DOHH2 (cell line): ENCODE measurements around the gene NFATC3.

Source experiments
- H3F3A ChIP-seq: fragments of 200-600 bp; sonication (generic), shearing (Covaris generic); 2 replicates; pipeline ENCODE4 v1.6.0; 2016; ENCODE audit warnings: antibody characterized with exemption, mild to moderate bottlenecking; ENCODE audit not compliant: control insufficient read depth, insufficient read depth
- H3K27ac ChIP-seq: fragments of 200-600 bp; sonication (generic); 2 replicates; pipeline ENCODE4 v1.5.1; 2014; ENCODE audit warnings: low read depth, mild to moderate bottlenecking, low read length, moderate library complexity
- H3K27me3 ChIP-seq: fragments of 200-600 bp; sonication (generic); 2 replicates; pipeline ENCODE4 v1.6.1; 2014; ENCODE audit warnings: mild to moderate bottlenecking, low read length, mixed read lengths; ENCODE audit not compliant: control insufficient read depth
- H3K36me3 ChIP-seq: fragments of 200-600 bp; sonication (generic); 2 replicates; pipeline ENCODE4 v1.6.1; 2014; ENCODE audit warnings: mild to moderate bottlenecking, low read length, moderate library complexity, mixed read lengths; ENCODE audit not compliant: control insufficient read depth
- H3K4me1 ChIP-seq: fragments of 200-600 bp; sonication (generic); 2 replicates; pipeline ENCODE4 v1.6.1; 2014; ENCODE audit warnings: mild to moderate bottlenecking, low read length, mixed read lengths; ENCODE audit not compliant: control insufficient read depth
- H3K4me2 ChIP-seq: fragments of 200-600 bp; sonication (generic); 2 replicates; pipeline ENCODE4 v1.6.0; 2014; ENCODE audit warnings: mild to moderate bottlenecking, low read length, moderate library complexity
- H3K4me3 ChIP-seq: fragments of 200-600 bp; sonication (generic); 2 replicates; pipeline ENCODE4 v1.5.1; 2014; ENCODE audit warnings: mild to moderate bottlenecking, low read length, mixed read lengths
- H3K79me2 ChIP-seq: fragments of 200-600 bp; sonication (generic); 2 replicates; pipeline ENCODE4 v1.6.1; 2014; ENCODE audit warnings: mild to moderate bottlenecking, low read length, mixed read lengths; ENCODE audit not compliant: control insufficient read depth
- H3K9me2 ChIP-seq: fragments of 200-600 bp; sonication (generic); replicated peaks from 2 replicates; pipeline ENCODE4 v1.6.1; 2014; ENCODE audit warnings: mild to moderate bottlenecking, low read length, mixed read lengths; ENCODE audit not compliant: control insufficient read depth
- H3K9me3 ChIP-seq: fragments of 200-600 bp; sonication (generic); 2 replicates; pipeline ENCODE4 v1.6.1; 2014; ENCODE audit warnings: antibody characterized with exemption, low read length, mixed read lengths; ENCODE audit not compliant: control insufficient read depth, insufficient read depth
- H4K20me1 ChIP-seq: fragments of 200-600 bp; sonication (generic); 2 replicates; pipeline ENCODE4 v1.6.0; 2014; ENCODE audit warnings: low read depth, mild to moderate bottlenecking, antibody characterized with exemption, low read length, moderate library complexity; ENCODE audit not compliant: control insufficient read depth, insufficient read depth
- CTCF ChIP-seq: fragments of 200-600 bp; sonication (generic); IDR thresholded peaks from one replicate; pipeline ENCODE4 v1.5.1; 2014; ENCODE audit warnings: antibody characterized with exemption, mild to moderate bottlenecking, low read depth, low read length; ENCODE audit not compliant: poor library complexity, severe bottlenecking
- EZH2phosphoT487 ChIP-seq: fragments of 200-600 bp; sonication (generic); IDR thresholded peaks from 2 replicates; pipeline ENCODE4 v1.6.1; 2017; ENCODE audit warnings: borderline replicate concordance, mild to moderate bottlenecking, antibody characterized with exemption, low read length, moderate library complexity, mixed read lengths

NFATC3 gene

DNA sequence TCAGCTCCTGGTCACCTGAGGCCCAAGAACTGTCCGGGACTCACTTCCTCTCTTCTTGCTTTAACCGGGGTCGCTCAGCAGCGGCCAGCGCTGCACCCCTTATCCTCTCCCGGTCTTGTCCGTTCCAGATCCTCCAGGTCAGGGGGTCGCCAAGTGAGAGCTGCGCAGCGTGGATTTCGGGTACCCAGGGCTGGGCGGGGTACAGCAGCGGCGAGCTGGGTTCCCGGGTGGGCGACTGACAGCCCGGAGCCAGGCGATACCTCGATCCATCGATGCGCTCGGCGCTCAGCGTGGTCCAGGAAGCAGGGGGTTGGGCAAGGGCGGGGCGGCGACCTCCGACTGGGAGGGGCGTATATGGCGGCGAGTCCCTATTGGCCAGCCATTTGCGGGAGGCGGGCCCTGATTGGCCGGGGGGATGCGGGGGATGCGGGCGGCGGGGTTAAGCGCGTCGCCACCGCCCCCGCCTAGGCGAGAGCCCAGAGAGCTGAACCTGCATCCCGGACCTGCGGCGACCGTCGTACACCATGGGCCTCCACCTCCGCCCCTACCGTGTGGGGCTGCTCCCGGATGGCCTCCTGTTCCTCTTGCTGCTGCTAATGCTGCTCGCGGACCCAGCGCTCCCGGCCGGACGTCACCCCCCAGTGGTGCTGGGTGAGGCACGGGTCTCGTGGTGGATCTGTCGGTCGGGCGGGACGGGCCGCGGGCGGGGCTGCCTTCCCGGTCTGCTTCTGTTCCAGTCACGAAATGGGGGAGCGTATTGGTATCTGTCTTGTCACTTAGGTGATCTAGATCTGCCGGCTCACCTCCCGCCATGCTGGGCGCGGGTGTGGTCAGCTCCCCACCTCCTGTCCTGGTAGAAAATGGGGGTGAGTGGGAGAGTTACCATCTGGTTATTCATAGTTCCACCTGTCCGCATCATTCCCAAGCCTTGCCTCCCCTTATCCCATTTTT, 160.0 kb downstream of the NFATC3 start, which contains the start of gene PLA2G15:
Gene PLA2G15 (plus strand): TSS at position 471 of the 951 bp plus-strand sequence. CDS start 54 bp downstream, at position 525.
- Histone ChIP-seq H3K9me3 (no peaks in the 10 kb centered on the region), H3K79me2 (peaks cover 3% of the 10 kb centered on the region; the same call in 1 of the 2 replicates), H3K27ac (no peak within 1 kb of the TSS), H3F3A (no peaks in the 10 kb centered on the region), H3K4me1 (peaks cover 18% of the 10 kb centered on the region), H3K9me2 (no peaks in the 10 kb centered on the region), H3K4me3 (peak within 1 kb of the TSS; percentile 80), H3K36me3 (no peaks in the 10 kb centered on the region), H3K27me3 (no peaks in the 10 kb centered on the region), H4K20me1 (no peaks in the 10 kb centered on the region), H3K4me2 (peak within 1 kb of the TSS; percentile 95)
- TF ChIP-seq CTCF (no peak), EZH2phosphoT487 (no peak)

DNA sequence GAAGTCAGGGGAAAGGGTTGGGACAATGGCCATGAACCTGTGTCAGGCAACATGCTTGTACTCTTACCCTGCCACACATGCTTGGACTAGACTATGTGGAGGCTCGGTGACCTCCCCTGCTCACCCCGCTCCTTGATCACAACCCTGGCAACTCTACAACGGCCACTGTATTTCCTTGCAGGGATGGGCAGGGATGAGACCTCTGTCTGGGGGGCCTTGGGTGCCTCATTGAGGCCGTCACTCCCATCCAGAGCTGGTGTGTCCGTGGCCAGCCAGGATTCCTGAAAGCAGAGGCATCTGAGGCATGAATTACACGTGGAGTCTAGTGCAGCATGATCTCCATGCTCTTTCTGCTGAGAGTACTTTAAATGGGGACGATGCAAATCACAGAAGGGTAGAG, 161.0 kb downstream of the NFATC3 start:
- no peaks in the 10 kb centered on the region for H3K9me2 ChIP-seq
- H3K4me2 ChIP-seq: peak overlapping the region; percentile 95
- peaks cover 3% of the 10 kb centered on the region; the same call in 1 of the 2 replicates for H3K79me2 ChIP-seq
- peak overlapping the region; percentile 80 for H3K4me3 ChIP-seq
- peaks cover 22% of the 10 kb centered on the region for H3K4me1 ChIP-seq
- no peaks in the 10 kb centered on the region for H3F3A ChIP-seq
- no peak for TF ChIP-seq EZH2phosphoT487
- TF ChIP-seq CTCF: no peak
- no peaks in the 10 kb centered on the region for H3K9me3 ChIP-seq
- H3K36me3 ChIP-seq: peaks cover 6% of the 10 kb centered on the region
- no peaks in the 10 kb centered on the region for H4K20me1 ChIP-seq
- H3K27me3 ChIP-seq: no peaks in the 10 kb centered on the region
- H3K27ac ChIP-seq: no peak overlapping the region

- no peaks in the 10 kb centered on the region for H3F3A ChIP-seq
- no peaks in the 10 kb centered on the region for H3K9me3 ChIP-seq
- H3K4me2 ChIP-seq: no peak overlapping the region; the same call in 1 of the 2 replicates
- H3K79me2 ChIP-seq: peaks cover 3% of the 10 kb centered on the region; the same call in 1 of the 2 replicates
- no peak overlapping the region for H3K4me3 ChIP-seq
- no peaks in the 10 kb centered on the region for H4K20me1 ChIP-seq
- peaks cover 28% of the 10 kb centered on the region for H3K4me1 ChIP-seq
- H3K27me3 ChIP-seq: no peaks in the 10 kb centered on the region
- TF ChIP-seq CTCF (no peak), EZH2phosphoT487 (no peak)
- peaks cover 7% of the 10 kb centered on the region for H3K36me3 ChIP-seq
- H3K9me2 ChIP-seq: no peaks in the 10 kb centered on the region
- H3K27ac ChIP-seq: no peak overlapping the region
Observed at GRCh38 chr16:68246666-68247065, 161.5 kb downstream of the NFATC3 start.
